GOT3 (cell line): ENCODE data around the gene RSRP1.

Source experiments
- DNase-seq: peaks from one replicate; lab custom pipeline; 2025; ENCODE audit warnings: mixed read lengths; lab: John Stamatoyannopoulos, UW

Gene RSRP1

GRCh38 chr1:25219661-25220251, 27.5 kb downstream of the RSRP1 start:
- DNase-seq, result no peak

- DNase-seq, result no peak
These were observed 29.5 kb downstream of the RSRP1 start for GRCh38 chr1:25217598-25218232.

DNA sequence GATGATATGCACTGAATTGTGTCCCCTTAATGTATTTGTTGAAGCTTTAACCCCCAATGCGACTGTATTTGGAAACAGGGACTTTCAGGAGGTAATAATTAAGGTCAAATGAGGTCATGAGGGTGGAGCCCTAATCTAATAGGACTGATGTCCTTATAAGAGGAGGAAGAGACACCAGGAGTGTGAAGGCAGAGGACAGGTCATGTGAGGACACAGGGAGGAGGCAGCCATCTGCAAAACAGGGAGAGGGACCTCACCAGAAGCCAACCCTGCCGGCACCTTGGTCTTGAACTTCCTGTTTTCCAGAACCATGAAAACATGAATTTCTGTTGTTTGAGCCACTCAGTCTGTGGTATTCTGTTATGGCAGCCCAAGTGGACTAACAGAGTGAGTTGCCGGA, 30.2 kb downstream of the RSRP1 start:
- no peak for DNase-seq

DNA sequence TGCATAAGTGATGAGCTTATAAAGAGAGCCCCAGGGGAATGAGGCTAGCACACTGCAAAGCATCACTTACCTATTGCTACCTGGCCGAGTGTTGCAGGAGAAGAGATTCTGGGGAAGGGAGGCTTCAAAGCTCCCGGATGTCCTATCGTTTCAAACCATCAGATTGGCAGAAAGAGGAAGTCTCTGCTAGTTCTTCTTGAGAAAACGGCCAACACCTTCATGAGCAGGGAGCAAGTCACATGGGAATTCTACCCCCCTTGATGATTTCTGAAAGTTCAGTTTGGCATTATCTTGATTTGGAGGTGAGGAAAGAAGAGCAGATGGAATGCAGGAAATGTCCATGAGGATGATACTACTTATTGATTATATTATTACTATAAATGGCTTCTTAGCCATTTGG, 31.1 kb downstream of the RSRP1 start:
- no peak for DNase-seq

- no peak for DNase-seq
These were observed 34.5 kb downstream of the RSRP1 start for GRCh38 chr1:25212725-25213124.

DNA sequence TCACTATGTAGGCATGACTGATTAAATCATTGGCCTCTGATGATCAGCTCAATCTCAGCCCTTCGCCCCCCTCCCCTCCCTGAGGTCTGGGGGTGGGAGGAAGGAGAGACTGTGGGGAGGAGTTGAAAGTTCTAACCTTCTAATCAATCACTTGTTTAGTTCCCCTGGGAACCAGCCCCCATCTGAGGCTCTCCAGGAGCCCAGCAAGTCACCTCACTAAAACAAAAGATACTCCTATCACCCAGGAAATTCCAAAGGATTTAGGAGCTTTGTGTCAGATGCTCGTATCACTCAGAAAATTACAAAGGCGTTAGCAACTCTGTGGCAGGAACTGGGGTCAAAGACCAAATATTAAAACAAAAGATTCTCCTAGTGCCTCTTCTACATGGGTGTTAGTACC, 36.5 kb downstream of the RSRP1 start:
- no peak for DNase-seq

GRCh38 chr1:25209516-25209915, 37.7 kb downstream of the RSRP1 start:
- DNase-seq, result no peak

- DNase-seq, result no peak
These were observed 38.6 kb downstream of the RSRP1 start for GRCh38 chr1:25208561-25209222.

GRCh38 chr1:25208092-25208491, 39.2 kb downstream of the RSRP1 start:
- DNase-seq, result no peak

DNA sequence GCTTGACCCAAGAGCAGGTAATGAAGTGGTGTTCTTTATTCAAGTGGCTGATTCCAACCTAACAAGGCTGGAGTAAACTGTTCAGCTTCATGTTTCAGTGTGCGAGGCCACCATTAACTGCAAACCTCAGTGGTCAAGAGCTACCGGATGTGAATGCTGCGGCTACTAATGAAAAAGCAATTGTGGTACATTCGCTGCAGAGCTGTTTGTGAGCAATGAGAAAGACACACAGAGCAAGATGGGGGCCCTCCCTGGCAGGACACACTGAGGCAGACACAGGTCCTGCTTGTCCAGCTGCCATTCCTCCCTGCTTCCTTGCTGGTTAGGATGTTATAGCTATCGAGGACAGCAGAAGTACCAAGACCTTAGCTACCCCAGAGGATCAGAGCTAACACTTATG, 41.1 kb downstream of the RSRP1 start:
- DNase-seq, result no peak

DNA sequence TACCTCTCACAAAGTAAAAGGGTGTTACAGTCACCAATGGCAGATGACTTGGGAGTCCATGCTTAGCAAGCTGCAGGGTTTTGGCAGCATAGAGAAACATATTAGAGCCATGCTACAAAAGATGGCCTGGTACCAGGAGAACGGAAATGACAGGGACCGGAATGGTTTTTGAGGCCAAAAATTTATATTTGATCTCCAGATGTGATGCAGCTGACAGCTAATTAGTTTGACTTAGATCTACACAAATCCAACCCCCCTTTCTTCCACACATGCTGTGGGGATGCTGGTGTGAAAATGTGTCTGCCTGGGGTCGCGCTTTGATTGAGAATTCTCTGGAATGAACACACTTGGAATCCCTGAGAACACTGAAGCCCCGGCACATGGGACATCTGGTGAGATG, 41.5 kb downstream of the RSRP1 start:
- no peak for DNase-seq

DNA sequence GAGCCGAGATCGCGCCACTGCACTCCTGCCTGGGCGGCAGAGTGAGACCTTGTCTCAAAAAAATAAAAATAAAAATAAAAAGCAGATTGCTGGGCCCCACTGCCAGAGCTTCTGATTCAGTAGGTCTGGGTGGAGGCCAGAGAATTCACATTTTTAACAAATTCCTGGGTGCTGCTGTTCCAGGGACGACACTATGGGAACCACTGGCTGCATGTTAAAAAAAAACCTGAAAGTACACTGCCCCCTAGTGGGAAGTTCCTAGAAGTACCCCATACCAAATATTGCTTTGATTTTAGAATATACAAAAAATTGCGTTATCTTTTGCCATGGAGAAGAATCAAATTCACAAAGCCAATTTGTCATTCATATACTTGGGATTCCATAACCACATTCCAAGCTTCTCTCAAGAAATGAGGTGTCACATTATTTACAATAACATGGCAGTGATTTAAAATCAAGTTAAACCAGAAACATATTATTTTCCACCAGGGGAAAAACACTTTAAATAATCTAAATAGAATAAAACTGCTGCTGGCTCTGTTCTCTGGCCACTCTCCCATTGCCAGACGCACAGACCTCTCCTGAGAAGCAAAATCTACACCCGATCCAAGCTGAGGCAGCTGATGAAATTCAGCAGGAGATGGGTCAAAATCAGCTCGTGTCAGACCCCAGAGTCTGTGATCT, 42.3 kb downstream of the RSRP1 start:
- DNase-seq, result no peak

- DNase-seq, result no peak
These were observed 46.2 kb downstream of the RSRP1 start for GRCh38 chr1:25201006-25201405.

GRCh38 chr1:25199819-25200620, 47.2 kb downstream of the RSRP1 start:
- no peak for DNase-seq

- DNase-seq, result no peak
These were observed 48.5 kb downstream of the RSRP1 start for GRCh38 chr1:25198663-25199252.

DNA sequence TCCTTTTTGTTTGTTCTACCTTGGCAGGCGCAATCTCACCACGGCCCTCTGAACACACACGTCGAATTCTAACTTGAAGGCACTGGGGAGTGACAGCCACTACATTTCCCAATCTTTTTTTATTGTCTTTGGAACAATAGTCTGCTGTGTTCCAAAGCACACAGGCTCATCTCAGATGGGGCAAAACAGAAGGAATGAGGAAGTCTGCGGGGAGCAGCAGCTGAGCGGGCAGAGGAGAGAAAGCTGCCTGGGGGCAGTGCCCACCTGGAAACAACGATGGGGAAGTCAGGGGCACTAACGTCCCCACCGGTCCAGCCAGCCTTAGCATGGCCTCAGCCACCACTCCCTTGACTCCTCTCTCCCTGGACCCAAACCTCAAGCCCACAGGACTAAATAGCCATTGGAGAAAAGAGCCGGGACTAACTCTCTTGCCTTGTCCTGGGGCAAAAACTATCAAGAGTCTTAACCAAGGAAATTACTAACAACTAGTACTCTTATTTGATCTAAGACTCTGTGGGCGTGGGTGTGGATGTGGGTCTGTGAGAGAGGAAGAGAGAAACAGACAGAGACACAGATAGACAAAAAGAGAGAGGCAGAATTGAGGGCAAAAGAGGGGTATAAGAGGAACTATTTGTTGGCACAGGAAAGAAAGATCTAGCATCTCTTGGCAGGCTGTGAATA, 49.1 kb downstream of the RSRP1 start:
- DNase-seq, result no peak

- DNase-seq, result no peak
These were observed 49.8 kb downstream of the RSRP1 start for GRCh38 chr1:25197235-25197975.

DNA sequence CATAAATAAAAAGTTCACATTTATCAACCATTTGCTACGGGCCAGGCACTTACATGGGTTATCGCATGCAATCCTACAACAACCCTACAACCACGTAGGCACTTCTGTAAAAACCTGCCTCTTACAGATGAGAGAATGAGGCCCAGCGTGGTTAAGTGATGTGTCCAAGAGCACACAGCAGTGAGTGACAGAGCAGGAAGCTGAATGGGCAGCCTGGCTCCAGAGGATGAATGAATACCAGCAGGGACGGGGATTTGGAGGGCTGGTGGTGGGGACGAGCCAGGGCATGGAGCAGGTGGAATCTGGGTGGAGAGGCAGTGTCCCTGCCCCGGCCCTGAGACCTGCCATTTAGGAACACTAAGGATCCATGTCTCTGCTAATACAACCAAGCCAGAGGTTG, 50.4 kb downstream of the RSRP1 start:
- DNase-seq, result no peak

DNA sequence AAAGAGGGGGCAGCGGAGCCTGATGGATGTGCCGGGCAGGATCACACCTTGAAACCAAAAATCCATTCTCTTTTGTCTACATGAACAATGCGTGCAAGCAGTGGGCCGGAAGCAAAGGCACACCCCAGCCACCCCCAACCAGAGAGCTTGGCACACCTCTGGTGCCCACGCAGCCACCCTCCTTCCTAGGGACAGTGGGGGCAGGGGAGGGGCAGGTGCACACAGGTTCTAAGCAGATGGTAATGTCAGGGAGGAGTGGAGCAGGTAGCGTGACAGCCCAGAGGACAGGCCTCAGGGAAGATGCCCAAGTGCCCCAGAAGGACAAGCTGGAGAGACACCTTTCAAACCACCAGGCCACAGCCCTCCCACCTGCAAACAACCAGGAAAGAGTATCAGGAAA, 51.4 kb downstream of the RSRP1 start:
- DNase-seq, result no peak

GRCh38 chr1:25194572-25195020, 52.7 kb downstream of the RSRP1 start:
- DNase-seq, result no peak
